ENCODE results near the gene FAM222A.

- TF ChIP-seq CTCF (IDR thresholded peaks at IDR 0.05; ENCODE audit: insufficient read depth, low read length, poor library complexity, severe bottlenecking) (no peak), EZH2phosphoT487 (conservative IDR thresholded peaks at IDR 0.05; ENCODE audit: low read length) (no peak)
Measured at GRCh38 chr12:109744026-109744425, 30.4 kb downstream of the FAM222A start.

Data from SU-DHL-6 (cell line).